HG03108 (cell line): ENCODE data around the gene SRGAP1.
"Not testable (repeated sequence)": the region's sequence is repeated elsewhere in the genome, so short reads cannot be mapped to it uniquely, and the experiment has no call there.

Experiments
- ATAC-seq: cut with Tn5 transposase; IDR thresholded peaks from one replicate; pipeline ENCODE4 v1.9.1; 2021; ENCODE audit warnings: moderate library complexity; ENCODE audit not compliant: unreplicated experiment

SRGAP1 gene

GRCh38 chr12:64102339-64102738 lies 257.8 kb downstream of the SRGAP1 start:
- no peak for ATAC-seq

DNA sequence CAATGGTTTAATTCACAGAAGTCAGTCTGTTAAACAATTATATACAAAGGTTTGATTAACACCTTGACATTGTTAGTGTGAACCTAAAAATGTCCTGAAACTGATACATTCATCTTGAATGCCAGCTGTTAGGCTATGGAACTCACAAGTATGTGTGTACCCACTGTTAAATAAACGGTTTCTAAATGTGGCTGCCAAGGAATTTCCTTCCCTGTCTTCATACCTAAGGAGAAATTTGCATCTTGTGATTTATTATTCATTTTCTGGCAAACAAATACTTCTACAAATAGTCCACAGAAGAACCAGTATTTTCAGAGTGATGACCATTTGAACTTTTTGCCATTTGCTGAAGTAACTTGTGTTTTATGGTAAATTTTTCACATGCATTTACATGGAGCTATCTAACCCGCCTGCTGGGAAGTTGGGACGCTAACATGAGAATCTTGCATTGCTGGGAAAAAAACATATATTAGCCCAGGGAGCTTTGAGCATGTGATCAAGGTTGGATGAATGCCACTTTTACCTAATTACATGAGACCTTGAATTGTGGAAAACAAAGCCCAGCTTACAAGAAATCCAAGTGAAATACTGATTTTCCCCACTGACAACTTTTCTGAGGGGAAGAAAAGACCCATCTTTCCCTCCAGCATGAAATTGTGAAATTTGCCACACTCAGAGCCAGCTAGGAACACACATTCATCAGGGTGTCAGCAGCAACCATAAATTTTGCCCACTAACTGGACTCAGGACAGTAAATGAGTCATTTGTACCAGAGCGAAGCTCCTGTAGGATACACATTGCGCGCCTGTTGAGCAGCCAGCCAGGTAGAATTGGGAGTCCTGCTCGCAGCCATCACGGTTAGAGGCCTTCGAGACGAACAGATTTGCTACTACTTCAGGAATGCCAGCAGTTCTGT lies 259.6 kb downstream of the SRGAP1 start:
- no peak for ATAC-seq

DNA sequence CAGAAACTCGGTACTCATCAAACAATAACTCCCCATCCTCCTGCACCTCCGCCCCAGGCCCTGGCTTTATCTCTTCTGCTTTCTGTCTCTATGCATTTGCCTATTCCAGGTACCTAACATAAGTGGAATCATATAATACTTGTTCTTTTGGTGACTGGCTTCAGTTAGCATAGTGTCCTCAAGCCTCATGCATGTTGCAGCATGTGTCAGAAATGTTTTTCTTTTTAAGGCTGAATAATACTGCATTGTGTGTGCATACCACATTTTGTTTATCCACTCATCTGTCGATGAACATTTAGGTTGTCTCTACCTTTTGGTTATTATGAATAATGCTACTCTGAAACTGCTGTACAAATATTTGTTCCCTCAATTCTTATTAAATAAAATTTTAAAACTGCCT lies 260.5 kb downstream of the SRGAP1 start:
- ATAC-seq, result no peak

- ATAC-seq, result no peak
Measured at GRCh38 chr12:64107776-64108175, 263.3 kb downstream of the SRGAP1 start.

GRCh38 chr12:64109706-64110105 lies 265.2 kb downstream of the SRGAP1 start:
- no peak for ATAC-seq

DNA sequence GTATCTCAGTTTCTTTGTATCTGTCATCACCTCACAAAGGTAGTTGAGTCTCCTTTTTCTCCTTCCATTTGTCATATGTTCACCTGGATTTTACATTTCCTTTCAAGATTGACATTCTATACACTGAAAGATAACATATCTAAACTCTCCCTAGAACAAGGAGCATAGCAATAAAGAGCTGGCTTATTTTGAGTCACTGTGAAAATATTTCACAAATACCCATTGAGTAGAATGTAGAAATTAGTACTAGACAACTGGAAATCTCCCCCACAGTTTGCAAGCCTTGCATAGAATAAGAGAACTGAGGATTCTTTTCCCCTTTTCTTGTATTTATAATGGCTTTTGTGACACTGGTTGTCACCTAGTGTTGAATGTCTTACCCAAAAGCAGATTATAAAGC lies 266.4 kb downstream of the SRGAP1 start:
- no peak for ATAC-seq

GRCh38 chr12:64116969-64117368 lies 272.5 kb downstream of the SRGAP1 start:
- ATAC-seq, result no peak

DNA sequence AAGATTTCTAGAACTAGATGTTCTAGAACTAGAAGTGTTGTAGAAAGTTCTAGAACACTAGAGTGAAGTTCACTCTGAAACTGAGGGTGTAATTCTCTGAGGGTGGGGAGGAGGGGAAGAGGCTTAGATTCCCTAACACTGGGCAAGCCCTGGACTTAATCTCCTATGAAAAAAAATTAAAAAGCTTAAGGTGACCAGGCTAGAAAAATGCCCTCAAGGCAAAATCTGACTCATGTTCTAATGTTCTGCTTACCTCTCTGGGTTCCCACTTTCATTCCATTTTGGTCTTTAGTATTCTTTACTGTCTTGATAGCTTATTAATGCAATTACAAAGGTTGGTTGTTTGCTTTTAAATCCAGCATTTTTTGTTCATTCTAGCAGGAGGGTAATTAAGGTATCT lies 276.1 kb downstream of the SRGAP1 start:
- no peak for ATAC-seq

- not testable (repeated sequence) for ATAC-seq
Measured at GRCh38 chr12:64121086-64121485, 276.6 kb downstream of the SRGAP1 start.

DNA sequence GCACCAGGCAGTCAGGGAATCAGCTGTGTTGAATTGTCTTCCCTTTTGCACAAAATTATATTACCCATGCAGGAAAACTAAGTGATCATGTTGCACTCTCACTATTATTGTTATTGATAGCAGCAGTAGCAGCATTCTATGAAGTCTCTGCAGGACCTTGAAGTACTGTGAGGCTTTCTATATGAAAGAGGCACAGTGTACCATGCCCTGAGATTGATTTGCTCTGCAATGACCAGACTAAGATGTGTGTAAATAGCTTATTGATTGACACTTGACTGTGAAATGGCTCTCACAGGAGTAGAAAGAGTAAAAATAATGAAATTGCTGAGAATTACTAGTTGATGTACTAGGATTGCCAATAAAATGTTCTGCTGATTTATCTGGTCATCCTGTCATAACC lies 277.7 kb downstream of the SRGAP1 start:
- ATAC-seq, result no peak

GRCh38 chr12:64122995-64123394 lies 278.5 kb downstream of the SRGAP1 start:
- ATAC-seq, result no peak

- no peak for ATAC-seq
Measured at GRCh38 chr12:64123448-64123847, 278.9 kb downstream of the SRGAP1 start.

GRCh38 chr12:64124511-64125197 lies 280.2 kb downstream of the SRGAP1 start:
- no peak for ATAC-seq

DNA sequence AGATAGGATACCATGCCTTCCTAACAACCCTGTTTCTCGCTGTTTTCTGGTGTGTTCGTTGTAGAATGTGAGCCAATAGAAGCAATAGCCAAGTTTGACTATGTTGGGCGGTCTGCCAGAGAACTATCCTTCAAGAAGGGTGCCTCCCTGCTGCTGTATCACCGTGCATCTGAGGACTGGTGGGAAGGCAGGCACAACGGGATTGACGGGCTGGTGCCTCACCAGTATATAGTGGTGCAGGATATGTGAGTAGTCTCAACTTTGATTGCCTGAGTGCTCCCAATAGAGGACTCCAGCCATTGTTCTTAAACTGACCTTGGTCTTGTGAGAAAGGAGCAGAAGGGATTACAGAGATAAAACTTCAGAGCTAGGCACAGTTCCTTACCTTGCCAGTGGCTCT lies 281.4 kb downstream of the SRGAP1 start:
- no peak for ATAC-seq

DNA sequence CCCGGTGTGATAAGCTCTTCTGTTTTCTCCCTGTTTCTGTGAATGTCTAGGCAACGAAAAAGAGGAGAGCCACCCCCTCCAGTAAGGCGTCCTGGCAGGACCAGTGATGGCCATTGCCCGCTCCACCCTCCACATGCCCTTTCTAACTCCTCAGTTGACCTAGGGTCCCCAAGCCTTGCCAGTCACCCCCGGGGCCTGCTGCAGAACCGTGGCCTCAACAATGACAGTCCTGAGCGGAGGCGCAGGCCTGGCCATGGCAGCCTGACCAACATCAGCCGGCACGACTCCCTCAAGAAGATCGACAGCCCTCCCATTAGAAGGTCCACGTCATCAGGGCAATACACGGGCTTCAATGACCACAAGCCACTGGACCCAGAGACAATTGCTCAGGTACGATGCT lies 283.3 kb downstream of the SRGAP1 start:
- ATAC-seq, result no peak

- no peak for ATAC-seq
Measured at GRCh38 chr12:64128366-64128765, 283.9 kb downstream of the SRGAP1 start.

- ATAC-seq, result not testable (repeated sequence)
Measured at GRCh38 chr12:64130476-64130875, 286.0 kb downstream of the SRGAP1 start.

- not testable (repeated sequence) for ATAC-seq
Measured at GRCh38 chr12:64131456-64131855, 287.0 kb downstream of the SRGAP1 start.

- not testable (repeated sequence) for ATAC-seq
Measured at GRCh38 chr12:64132672-64133071, 288.2 kb downstream of the SRGAP1 start.

DNA sequence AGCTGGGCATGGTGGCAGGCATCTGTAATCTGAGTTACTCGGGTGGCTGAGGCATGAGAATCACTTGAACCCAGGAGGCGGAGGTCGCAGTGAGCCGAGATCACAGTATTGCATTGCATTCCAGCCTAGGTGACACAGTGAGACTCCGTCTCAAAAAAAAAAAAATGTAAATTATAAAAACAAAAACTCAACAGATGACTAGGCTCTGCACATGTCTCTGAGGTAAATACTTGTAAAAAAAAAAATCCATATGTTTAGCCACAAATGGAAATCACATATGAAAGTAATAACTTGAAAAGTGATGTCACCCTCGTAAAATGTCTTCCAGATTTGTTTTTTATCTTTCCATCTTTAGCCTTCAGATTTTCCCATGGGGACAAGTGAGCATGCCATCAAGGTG lies 292.6 kb downstream of the SRGAP1 start:
- no peak for ATAC-seq

DNA sequence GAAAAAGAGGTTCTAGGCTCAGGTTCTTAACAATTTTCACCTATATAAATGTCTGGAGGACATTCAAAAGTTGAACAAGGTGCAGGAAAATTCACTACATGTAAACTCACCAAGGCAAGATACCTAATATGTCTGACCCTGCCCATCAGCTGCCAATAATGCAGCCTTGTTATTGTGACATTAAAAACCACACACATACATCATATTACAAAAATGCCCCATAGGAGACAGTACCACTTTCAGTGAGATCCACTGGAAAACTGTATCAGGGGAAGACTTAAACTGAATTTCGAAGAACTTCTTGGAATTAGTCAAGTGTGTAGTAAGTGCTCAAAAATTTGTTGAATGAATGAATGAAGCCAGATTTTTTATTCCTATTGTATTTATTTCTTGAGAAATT lies 294.5 kb downstream of the SRGAP1 start:
- ATAC-seq, result no peak

- ATAC-seq, result no peak
Measured at GRCh38 chr12:64142382-64142781, 297.9 kb downstream of the SRGAP1 start.
